ENCODE measurements around the gene RAB35. TPM values are rescaled to one million over a fixed set of nuclear protein-coding genes. Genes with fewer than 3 reads are reported as not detected.
A peak's percentile ranks its signal among the peaks of the same experiment; 100 is the strongest.

Gene RAB35
- total and polyA plus RNA-seq, 4 donors = 22.1 to 51.8 (median 37.1) TPM

DNA sequence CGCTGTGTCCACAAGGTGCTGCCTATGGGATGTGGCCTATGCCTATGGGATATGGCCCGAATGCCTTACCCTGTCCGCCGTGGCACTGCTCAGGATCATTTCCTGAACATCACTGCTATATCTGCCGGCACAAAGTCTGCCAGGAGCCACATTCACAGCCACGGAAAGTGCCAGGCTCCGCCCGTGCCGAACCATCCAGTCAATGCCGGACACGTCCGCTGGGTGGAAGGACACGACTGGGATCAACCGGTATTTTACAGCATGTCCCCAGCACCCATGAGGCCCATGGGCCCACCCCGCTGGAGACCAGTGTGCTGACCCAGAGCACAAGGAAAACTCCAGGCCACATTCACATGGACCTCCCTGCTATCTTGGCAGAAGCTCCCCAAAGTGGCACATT, 14.6 kb upstream of the RAB35 start:
- H3K9ac ChIP-seq (ENCODE audit: insufficient read depth in 1 of 2, low read length in 2 of 2) = no peak overlapping the region
- TF ChIP-seq, protein P1, sequence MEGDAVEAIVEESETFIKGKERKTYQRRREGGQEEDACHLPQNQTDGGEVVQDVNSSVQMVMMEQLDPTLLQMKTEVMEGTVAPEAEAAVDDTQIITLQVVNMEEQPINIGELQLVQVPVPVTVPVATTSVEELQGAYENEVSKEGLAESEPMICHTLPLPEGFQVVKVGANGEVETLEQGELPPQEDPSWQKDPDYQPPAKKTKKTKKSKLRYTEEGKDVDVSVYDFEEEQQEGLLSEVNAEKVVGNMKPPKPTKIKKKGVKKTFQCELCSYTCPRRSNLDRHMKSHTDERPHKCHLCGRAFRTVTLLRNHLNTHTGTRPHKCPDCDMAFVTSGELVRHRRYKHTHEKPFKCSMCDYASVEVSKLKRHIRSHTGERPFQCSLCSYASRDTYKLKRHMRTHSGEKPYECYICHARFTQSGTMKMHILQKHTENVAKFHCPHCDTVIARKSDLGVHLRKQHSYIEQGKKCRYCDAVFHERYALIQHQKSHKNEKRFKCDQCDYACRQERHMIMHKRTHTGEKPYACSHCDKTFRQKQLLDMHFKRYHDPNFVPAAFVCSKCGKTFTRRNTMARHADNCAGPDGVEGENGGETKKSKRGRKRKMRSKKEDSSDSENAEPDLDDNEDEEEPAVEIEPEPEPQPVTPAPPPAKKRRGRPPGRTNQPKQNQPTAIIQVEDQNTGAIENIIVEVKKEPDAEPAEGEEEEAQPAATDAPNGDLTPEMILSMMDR (IDR thresholded peaks at IDR 0.05; ENCODE audit: control extremely low read depth, extremely low read depth) = no peak
- ATAC-seq (ENCODE audit: insufficient read depth, low FRiP score) = no peak
- H3K36me3 ChIP-seq (ENCODE audit: control insufficient read depth in 4 of 4, insufficient read depth in 4 of 4, low read length in 4 of 4) = peaks cover 40 to 81% (median 48%) of the 10 kb centered on the region in 4 donors
- no peak overlapping the region for H3K27ac ChIP-seq (ENCODE audit: low read depth in 1 of 2, low read length in 1 of 2)
- peaks cover 0 to 3% (median 0%) of the 10 kb centered on the region in 5 donors for H3K4me1 ChIP-seq (ENCODE audit: control insufficient read depth in 5 of 5, insufficient read depth in 5 of 5, low read length in 5 of 5)
- WGBS, 2 donors = 97 to 98% methylated on average over 15 of the region's 15 CpGs
- no peaks in the 10 kb centered on the region for H3K27me3 ChIP-seq (ENCODE audit: control insufficient read depth in 3 of 3, insufficient read depth in 3 of 3, low read length in 2 of 3)
- peaks cover 0 to 1% (median 0%) of the 10 kb centered on the region in 4 donors for H3K9me3 ChIP-seq (ENCODE audit: control insufficient read depth in 4 of 4, insufficient read depth in 3 of 4, low read length in 3 of 4)
- no peak for DNase-seq
- no peak overlapping the region for H3K4me3 ChIP-seq

DNA sequence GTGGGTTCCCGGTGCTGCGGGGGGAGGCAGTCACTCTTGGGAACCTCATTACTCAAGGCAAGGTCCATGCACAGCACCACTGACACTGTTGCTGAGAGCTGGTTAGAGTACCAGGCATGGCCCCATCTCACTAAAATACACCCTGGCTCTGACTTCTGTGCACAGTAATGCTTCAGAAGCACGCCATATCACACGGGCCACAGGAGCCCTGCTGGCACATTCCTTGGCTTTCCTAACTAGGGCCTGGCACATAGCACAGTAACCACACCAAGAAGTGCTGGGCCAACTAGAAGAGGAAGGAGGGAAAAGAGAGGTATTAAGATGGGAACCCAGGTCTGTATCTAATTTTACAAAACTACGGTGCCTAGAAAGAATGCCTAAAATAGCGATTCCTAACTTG, 13.5 kb upstream of the RAB35 start:
- DNase-seq = no peak
- TF ChIP-seq, protein P1 (IDR thresholded peaks at IDR 0.05; ENCODE audit: control extremely low read depth, extremely low read depth) = no peak
- ATAC-seq (ENCODE audit: insufficient read depth, low FRiP score) = no peak
- WGBS, 2 donors = 93 to 96% methylated on average over 6 of the region's 6 CpGs
- no peak overlapping the region for H3K27ac ChIP-seq (ENCODE audit: low read depth in 1 of 2, low read length in 1 of 2)
- H3K9ac ChIP-seq (ENCODE audit: insufficient read depth in 1 of 2, low read length in 2 of 2) = no peak overlapping the region
- peaks cover 0 to 4% (median 0%) of the 10 kb centered on the region in 5 donors for H3K4me1 ChIP-seq (ENCODE audit: control insufficient read depth in 5 of 5, insufficient read depth in 5 of 5, low read length in 5 of 5)
- no peak overlapping the region for H3K4me3 ChIP-seq
- no peaks in the 10 kb centered on the region for H3K27me3 ChIP-seq (ENCODE audit: control insufficient read depth in 3 of 3, insufficient read depth in 3 of 3, low read length in 2 of 3)
- peaks cover 0 to 1% (median 0%) of the 10 kb centered on the region in 4 donors for H3K9me3 ChIP-seq (ENCODE audit: control insufficient read depth in 4 of 4, insufficient read depth in 3 of 4, low read length in 3 of 4)
- peaks cover 37 to 78% (median 43%) of the 10 kb centered on the region in 4 donors for H3K36me3 ChIP-seq (ENCODE audit: control insufficient read depth in 4 of 4, insufficient read depth in 4 of 4, low read length in 4 of 4)

DNA sequence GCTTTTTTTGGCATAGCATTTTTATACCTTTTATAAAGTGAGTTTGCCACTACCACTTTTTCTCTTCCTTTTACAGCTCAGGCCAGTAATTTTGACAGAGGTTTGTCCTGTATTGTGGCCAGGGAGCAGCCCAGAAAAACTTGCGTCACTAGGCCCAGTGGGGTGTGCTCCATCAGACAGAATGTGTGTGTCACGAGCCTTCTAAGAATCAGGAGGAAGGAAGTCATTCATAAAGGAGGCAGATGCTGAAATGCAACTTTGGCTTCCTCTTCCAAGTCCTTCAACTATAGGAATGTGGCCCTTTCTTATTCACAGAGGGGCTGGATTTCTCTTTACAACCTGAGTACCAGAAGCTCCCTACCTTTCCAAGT, 10.1 kb upstream of the RAB35 start:
- H3K4me3 ChIP-seq = no peak overlapping the region
- TF ChIP-seq, protein P1 (IDR thresholded peaks at IDR 0.05; ENCODE audit: control extremely low read depth, extremely low read depth) = no peak
- 22 to 45% methylated on average over 2 of the region's 2 CpGs for WGBS, 2 donors
- no peaks in the 10 kb centered on the region for H3K27me3 ChIP-seq (ENCODE audit: control insufficient read depth in 3 of 3, insufficient read depth in 3 of 3, low read length in 2 of 3)
- ATAC-seq (ENCODE audit: insufficient read depth, low FRiP score) = peak; percentile 54
- peaks cover 0 to 4% (median 0%) of the 10 kb centered on the region in 5 donors for H3K4me1 ChIP-seq (ENCODE audit: control insufficient read depth in 5 of 5, insufficient read depth in 5 of 5, low read length in 5 of 5)
- H3K27ac ChIP-seq (ENCODE audit: low read depth in 1 of 2, low read length in 1 of 2) = peak overlapping the region in 1 of 2 donors; percentile 54
- DNase-seq = peak in 2 of 3 donors; percentile 23 to 50
- H3K36me3 ChIP-seq (ENCODE audit: control insufficient read depth in 4 of 4, insufficient read depth in 4 of 4, low read length in 4 of 4) = peaks cover 14 to 46% (median 24%) of the 10 kb centered on the region in 4 donors
- H3K9ac ChIP-seq (ENCODE audit: insufficient read depth in 1 of 2, low read length in 2 of 2) = no peak overlapping the region
- peaks cover 0 to 1% (median 0%) of the 10 kb centered on the region in 4 donors for H3K9me3 ChIP-seq (ENCODE audit: control insufficient read depth in 4 of 4, insufficient read depth in 3 of 4, low read length in 3 of 4)

Measured in lung (tissue), 12 donors.